GM18502 (cell line): Measurements from ENCODE around the gene FNBP1L.

Source experiments
- ATAC-seq: cut with Tn5 transposase; IDR thresholded peaks from one replicate; pipeline ENCODE4 v1.9.1; 2021; ENCODE audit warnings: mild to moderate bottlenecking; ENCODE audit not compliant: unreplicated experiment, poor library complexity

FNBP1L gene

GRCh38 chr1:93447481-93448291 is at the start of gene FNBP1L:
TSS of gene FNBP1L (plus strand) at chr1:93448118. CDS start at chr1:93448282, 164 bp downstream.
- ATAC-seq = no peak

GRCh38 chr1:93399781-93400180 is 48.1 kb upstream of the FNBP1L start:
- no peak for ATAC-seq

DNA sequence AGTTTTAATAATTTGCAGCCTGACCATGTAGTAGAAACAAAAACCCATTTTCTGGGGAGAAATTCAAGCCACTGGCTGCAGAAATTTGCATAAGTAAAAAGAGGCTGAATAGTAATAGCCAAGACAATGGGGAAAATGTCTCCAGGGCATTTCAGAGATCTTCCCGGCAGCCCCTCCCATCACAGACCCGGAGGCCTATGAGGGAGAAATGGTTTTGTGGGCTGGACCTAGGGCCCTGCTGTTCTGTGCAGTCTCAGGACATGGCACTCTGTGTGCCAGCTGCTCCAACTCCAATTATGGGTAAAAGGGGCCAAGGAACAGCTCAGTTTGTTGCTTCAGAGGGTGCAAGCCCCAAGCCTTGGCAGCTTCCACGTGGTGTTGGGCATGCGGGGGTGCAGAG is 39.7 kb upstream of the FNBP1L start:
- no peak for ATAC-seq

GRCh38 chr1:93411000-93411399 is 36.9 kb upstream of the FNBP1L start:
- ATAC-seq = no peak

DNA sequence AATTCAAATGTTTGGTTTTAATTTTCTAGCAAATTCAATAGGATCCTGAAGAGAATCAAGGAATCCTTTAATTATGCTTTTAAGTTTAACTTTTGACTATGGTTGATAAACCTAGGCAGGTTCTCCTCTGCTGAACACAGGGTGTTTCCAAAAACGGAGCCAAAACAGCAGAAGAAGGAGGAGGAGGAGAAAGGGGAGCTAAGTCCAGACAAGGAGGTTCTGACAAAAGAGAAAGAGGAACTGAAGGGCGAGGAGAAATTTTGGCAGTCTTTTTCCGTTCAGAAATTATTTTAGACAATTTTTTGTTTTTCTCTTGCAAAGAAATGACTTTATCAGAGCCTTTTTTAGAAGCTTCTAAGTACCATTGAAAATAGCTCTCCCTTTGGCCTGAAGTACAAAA is 33.2 kb upstream of the FNBP1L start:
- ATAC-seq = no peak

GRCh38 chr1:93415296-93415695 is 32.6 kb upstream of the FNBP1L start:
- no peak for ATAC-seq

- ATAC-seq = no peak
Measured at GRCh38 chr1:93416183-93416582, 31.7 kb upstream of the FNBP1L start.

DNA sequence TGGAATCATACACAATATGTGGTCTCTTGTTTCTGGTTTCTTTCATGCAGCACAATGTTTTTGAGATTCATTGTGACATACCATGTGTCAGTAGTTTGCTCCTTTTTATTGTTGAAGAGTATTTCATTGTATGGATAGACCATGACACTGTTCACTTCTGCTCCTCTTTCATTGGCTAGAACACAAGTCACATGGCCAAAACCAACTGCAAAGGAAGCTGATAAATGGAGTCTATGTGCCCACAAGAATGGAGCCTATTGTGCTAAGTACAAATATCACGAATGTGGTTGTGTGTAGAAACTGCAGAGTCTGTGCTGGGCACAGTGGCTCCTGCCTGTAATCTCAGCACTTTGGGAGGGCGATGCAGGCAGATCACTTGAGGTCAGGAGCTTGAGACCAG is 28.6 kb upstream of the FNBP1L start:
- no peak for ATAC-seq

DNA sequence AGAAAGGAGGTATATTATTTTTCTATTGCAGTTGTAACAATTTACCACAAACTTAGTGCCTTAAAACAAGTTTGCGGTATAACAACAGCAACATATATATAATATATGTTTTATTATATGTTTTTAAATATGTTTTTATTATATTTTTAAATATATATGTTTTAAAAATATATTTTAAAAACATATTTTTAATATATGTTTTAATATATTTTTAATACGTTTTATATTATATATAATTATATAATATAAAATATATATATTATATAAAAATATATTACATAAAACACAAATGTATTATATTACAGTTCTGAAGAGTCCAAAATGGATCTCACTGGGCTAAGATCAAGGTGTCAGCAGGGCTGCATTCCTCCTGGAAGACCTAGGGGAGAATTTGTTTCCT is 27.5 kb upstream of the FNBP1L start:
- ATAC-seq = no peak

DNA sequence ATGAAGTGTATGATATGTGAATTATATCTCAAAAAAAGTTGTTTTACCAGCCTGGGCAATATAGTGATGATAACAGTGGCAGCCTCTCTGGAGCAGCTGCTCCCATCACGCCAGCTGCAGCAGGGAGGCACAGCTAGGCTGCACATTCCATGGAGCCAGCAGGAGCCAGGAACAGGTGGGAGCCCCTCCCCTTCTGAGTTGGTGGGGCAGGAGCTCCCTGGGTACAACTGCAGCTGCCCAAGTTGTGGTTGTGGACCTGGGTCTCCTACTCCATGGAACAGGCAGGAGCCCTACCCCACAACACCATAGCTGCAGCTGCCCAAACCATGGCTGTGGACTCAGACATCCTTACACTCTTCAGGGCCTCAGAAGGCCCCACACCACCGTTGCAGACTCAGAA is 21.7 kb upstream of the FNBP1L start:
- ATAC-seq = no peak

GRCh38 chr1:93427656-93428055 is 20.3 kb upstream of the FNBP1L start:
- no peak for ATAC-seq

DNA sequence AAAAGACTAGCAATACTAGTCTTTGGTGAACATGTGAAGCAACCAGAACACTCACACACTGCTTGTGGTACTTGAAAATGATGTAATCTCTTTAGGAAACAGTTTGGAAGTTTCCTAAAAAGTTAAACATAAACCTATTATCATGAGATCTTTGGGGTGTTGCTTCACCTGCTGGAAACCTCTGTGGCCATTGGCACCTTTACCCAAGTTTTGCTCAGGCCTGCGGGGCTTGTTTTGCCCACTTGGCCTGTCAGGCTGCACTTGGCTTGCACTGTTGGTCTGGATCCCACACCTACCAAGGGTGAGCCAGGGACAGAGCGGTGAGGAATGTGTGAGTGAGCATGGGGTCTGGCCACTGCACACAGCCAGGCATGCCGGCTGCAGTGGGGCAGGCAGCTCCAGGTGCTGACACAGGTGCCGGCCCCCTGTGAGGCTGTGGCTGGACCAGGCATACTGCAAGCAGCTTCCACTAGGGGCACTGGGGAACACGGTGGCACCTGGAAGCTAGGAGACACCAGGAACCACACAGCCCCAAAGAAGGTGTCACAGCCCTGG is 14.4 kb upstream of the FNBP1L start:
- no peak for ATAC-seq

- no peak for ATAC-seq
Measured at GRCh38 chr1:93434088-93434487, 13.8 kb upstream of the FNBP1L start.

- no peak for ATAC-seq
Measured at GRCh38 chr1:93434987-93435386, 12.9 kb upstream of the FNBP1L start.

DNA sequence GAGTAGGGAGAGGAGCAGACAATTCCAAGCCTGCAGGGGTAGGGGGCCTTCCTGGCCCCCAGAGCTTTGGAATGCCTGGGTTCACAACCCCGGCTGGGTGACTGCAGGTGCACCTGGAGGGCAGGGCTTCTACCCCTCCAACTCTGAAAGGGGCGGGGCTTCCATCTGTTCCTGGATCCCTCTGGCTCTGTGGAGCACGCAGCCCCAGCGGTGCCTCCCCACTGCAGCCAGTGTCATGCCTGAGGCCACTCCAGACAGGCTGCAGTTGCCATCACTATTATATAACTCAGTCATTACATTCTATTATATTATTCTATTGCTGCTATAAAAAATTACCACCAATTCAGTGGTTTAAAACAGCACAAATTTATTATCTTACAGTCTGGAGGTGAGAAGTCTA is 12.5 kb upstream of the FNBP1L start:
- ATAC-seq = no peak

- ATAC-seq = no peak
Measured at GRCh38 chr1:93436496-93436895, 11.4 kb upstream of the FNBP1L start.

DNA sequence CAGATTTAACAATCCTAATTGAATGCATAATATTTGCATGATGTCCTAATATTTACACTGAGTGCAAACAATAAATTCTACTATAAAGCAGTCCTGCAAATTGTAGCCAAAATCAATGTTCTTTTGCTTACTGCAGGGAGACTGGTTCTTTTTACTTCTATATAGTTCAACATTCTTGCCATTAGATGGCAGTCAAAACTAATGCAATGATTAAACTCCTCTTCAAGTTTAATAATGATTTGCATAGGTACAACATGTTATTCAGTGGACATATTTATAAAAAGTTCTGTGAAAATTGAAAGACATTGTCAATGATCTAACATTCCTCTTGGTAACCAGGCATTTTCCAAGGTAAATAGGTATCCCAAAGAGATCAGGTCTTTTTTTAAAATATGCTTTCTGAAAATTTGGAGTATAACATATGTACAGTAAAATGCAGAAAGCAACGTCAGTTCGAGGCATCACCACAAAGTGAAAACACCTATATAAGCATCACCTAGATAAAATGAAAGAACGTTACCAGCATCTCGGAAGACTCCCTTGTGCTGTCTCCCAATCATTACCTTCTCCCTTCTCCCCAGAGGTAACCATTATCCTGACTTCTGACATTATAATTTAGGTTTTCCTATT is 9.8 kb upstream of the FNBP1L start:
- ATAC-seq = no peak

DNA sequence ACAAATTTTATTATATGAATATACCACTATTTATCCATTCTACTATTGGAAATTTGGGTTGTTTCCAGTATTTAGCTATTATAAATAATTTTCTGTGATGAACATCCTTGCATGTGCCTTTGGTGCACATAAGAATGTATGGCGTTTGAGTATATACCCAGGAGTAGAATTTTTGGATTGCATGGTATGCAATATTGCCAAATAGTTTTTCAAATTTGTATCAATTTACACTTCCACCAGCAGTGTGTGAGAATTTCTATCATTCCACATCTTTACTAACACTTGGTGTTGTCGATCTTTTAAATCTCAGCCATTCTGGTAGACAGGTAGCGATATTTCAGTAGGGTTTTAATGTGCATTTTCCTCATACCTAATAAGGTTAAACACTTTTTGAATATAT is 9.2 kb upstream of the FNBP1L start:
- no peak for ATAC-seq

GRCh38 chr1:93440272-93440671 is 7.6 kb upstream of the FNBP1L start:
- no peak for ATAC-seq

DNA sequence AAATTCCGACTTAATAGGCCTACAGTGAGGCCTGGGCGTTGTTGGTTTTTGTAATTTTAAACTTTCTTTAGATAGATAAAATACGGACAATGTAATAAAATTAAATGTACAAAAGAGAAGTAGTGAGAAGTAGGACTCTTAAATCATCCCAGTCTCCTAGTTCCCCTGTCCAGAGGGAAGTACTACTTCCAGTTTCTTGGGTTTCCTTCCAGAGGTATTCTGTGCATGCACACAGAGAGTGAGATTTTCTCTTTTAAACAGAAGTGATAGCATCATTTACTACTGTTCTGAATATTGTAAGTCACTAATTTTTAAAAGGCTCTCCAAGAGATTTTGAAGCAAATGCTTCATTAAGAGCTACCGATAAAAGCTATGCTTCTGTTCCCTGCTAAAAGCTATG is 7.2 kb upstream of the FNBP1L start:
- no peak for ATAC-seq

GRCh38 chr1:93441589-93441988 is 6.3 kb upstream of the FNBP1L start:
- no peak for ATAC-seq
